Measurements from ENCODE around the gene CFAP92.
"Not testable (repeated sequence)": the region's sequence is repeated elsewhere in the genome, so short reads cannot be mapped to it uniquely, and the experiment has no call there.

The CFAP92 gene

DNA sequence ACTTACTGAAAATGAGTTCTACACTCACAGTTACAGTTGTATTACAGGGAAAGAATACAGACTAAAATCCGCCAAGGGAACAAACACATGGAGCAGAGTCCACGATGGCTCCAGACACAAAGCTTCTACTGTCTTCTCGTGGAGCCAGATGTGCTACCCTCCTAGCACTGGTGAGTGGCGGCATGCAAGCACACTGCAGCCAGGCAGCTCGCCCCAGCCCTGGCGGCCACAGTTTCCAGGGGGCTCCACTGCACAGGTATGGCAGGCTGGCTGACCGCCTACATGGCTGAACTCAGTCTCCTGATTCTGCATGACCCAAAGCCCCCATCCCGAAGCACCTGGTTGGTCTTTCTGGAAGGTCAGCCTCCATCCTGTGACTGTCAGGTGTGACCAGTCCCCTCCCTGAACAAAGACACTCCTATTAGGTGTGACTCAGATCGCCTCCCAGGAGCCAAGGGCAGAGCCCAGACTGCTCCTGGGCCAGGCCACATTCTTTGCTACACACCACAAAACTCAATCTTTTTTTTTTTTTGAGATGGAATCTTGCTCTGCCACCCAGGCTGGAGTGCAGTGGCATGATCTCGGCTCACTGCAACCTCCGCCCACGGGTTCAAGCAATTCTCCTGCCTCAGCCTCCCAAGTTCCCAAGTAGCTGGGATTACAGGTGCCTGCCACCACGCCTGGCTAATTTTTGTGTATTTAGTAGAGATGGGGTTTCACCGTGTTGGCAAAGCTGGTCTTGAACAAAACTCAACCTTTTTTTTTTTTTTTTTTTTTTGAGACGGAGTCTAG is 51.5 kb downstream of the CFAP92 start:
- no peak for FAIRE-seq
- DNase-seq (ENCODE audit: low spot score): no peak

DNA sequence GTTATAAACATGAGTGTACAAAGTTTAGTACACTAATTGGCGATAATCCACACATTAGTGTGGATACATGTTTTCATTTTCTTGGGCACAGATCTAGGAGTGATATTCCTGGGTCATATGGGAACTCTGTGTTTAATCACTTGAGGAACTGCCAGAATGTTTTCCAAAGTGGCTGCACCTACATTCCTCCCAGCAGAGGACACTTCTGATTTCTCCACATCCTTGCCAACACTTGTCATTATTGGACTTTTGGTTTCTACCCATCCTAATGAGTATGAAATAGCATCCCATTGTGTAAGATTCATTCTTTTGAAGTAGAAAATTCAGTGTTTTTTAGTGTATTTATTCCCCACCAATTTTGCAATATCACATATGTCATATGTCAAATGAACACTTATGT is 53.6 kb downstream of the CFAP92 start:
- no peak for DNase-seq (ENCODE audit: low spot score)
- no peak for FAIRE-seq

DNA sequence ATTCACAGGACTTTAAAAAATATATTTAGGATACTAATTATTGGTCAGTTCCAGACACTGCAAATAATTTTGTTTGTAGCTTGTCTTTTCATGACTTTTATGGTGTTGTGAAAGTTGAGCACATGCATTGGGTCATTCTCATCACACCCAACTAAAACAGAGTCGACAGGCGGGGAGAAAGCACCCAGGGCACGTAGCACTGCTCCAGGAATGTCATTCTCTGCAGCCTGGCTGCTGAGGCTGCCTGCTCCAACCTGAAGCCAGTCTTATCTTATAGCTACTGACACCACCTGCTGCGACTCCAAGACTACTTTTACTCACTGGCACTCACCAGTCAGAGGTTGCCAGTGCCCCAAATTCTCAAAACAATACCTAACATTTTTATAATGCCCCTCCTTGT is 57.5 kb downstream of the CFAP92 start:
- no peak for DNase-seq (ENCODE audit: low spot score)
- FAIRE-seq: no peak

DNA sequence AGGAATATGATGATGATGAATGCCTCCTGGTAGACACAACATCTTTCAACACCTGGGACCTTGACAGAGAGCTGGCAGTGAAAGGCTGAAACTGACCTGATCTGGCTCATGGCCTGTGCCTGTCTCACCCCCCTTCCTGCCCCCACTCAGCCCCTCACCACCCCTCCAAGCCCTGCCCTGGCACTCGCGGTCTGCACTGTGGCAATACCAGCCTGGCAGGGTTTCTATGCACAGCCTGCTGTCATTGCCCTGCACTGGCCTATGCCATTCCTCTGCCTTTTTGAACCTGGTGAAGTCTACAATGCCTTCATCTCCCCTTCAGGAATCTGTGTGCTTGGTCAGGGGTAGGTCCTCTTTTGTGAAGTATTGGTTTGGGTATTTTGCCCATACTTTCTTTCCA is 58.0 kb downstream of the CFAP92 start:
- no peak for DNase-seq (ENCODE audit: low spot score)
- no peak for FAIRE-seq

DNA sequence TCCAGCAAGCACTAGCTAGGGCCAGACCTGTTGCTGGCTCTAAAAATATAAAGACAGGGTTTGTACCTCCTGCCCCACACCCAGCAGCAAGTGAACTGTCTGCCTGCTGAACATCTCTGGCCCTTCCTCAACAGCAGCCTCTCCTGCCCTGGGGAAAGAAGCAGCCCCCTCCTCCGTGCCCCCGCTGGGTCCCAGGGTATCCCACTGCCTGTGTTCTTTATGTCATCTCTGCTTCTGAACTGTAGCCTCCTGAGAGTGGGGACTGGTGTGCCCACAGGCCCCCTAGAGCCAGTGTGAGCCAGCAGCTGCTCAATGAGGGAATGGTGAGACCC is 60.0 kb downstream of the CFAP92 start:
- FAIRE-seq (no peak), DNase-seq (ENCODE audit: low spot score) (no peak)

DNA sequence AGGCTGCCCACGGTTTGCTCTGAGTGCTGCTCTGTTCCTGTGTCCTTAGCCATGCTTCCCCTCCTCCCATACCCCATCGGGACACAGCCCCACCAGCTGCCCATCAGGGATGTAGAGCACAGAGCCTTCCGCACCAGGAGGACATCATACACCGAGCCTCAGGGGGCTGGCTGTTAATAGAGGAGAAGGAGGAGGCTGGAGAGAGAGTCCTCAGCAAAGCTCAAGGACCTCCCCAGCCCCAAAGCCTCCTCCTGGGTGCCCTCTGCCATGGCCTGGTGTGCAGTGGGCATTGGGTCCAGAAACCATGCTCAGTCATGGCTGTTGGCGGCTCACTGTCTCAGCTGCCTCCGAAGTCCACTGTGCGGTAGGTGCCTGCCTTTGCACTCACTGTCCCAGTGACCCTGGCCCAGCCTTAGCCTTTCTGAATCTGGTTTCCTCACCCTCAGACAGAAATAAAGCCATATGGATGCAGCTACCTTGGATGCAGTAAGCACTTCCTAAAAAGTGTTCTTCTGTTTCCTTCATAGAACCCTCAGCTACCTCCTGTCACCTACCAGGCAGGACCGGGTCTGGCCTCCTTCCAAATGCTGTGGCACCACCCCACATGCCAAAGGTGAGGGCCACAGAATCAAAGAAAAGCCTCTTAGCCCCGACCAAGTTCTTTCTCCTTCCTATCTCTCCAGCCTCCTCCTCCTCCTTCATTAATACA is 60.5 kb downstream of the CFAP92 start:
- FAIRE-seq (no peak), DNase-seq (ENCODE audit: low spot score) (no peak)

DNA sequence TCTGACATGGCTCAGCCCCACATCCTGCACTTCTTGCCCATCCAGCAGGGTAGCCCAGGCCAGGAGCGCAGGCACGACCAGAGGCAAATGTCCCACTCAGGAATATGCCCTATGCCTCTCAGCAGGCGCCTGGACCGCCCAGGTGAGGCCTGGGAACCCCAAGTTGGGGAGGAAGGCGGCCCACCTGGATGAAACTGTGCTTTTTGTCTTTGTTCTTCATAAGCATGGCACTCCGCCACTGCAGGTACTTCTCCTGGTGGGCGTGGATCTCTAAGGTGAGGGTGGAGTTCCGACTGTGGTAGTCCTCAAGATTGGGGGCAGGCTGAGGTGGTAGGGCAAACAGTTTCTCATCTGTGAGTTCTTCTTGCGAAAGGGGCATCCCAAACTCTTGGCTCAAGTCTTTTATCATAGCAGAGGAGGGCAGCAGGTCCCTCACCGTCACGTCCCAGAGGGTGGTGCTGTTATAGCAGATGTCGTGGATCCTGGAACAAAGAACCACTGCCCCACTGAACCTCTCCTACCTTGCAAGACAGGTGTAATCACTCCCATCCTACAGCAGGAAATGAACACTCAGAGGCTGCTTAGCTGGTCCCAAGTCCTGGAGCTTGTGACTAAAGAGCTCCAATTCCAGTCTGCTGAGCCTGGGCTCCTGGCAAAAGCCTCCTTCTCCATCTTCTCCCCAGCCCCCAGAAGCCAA is 61.2 kb downstream of the CFAP92 start:
- FAIRE-seq (no peak), DNase-seq (ENCODE audit: low spot score) (no peak)

DNA sequence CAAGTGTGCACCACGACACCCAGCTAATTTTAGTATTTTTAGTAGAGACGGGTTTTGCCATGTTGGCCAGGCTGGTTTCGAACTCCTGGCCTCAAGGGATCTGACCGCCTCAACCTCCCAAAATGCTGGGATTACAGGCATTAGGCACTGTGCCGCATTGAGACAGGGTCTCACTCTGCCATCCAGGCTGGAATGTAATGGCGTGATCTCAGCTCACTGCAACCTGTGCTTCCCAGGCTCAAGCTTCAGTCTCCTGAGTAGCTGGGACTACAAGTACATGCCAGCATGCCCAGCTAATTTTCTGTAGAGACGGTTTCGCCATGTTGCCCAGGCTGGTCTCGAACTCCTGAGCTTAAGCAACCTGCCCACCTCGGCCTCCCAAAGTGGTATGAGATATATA is 62.8 kb downstream of the CFAP92 start:
- DNase-seq (ENCODE audit: low spot score) (no peak), FAIRE-seq (no peak)

DNA sequence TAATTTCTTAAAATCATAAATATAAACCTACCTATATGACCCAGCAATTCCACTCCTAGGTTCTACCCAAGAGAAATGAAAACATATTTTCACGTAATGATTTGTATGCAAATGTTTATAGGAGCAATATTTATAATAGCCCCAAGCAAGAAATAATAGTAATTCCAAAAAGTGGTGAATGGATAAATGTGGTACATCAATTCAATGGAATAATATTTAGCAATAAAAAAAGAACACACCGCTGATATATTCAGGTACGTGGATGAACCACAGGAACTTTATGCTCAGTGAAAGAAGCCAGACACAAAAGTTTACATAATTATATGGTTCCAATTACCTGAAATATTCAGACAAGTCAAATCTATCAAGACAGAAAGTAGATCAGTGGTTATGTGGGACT is 64.5 kb downstream of the CFAP92 start:
- FAIRE-seq (no peak), DNase-seq (ENCODE audit: low spot score) (no peak)

DNA sequence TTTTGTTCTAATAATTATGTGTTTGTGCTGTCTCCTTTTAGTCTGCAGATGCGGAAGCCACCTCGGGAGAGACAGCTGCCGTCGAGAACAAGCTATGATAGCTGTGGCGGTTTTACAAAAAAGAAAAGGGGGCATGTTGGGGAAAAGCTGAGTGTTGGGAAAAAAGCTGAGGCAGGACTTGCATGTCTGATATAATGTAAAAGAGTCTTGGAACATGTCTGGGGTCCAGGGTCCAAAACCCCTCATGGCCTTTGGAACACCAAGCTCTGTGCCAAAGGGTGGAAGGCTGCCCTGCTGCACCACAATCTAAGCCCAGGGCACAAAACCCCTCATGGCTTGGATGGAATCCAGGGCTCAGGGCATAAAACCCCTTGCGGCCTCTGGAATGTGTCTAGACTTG is 69.9 kb downstream of the CFAP92 start:
- FAIRE-seq; DNase-seq (ENCODE audit: low spot score): not testable (repeated sequence)

DNA sequence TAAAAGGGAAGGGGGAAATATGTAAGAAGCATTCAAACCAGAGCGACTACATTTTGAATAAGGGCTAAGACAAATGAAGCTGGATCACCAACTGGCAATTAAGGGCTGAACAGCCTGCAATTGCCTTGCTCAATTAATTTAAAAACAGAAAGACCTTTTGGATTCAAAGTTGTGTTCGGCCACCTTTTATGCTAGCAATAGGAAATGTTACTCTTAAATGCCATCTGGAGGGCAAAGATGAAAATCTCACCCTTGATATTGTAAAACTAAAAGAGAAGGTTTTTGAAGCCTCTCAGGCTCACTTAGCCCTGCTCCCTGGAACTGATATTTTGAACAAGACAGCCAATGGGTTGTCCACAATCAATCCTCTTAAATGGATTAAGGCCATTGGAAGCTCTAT is 70.3 kb downstream of the CFAP92 start:
- DNase-seq (ENCODE audit: low spot score): no peak
- no peak for FAIRE-seq

DNA sequence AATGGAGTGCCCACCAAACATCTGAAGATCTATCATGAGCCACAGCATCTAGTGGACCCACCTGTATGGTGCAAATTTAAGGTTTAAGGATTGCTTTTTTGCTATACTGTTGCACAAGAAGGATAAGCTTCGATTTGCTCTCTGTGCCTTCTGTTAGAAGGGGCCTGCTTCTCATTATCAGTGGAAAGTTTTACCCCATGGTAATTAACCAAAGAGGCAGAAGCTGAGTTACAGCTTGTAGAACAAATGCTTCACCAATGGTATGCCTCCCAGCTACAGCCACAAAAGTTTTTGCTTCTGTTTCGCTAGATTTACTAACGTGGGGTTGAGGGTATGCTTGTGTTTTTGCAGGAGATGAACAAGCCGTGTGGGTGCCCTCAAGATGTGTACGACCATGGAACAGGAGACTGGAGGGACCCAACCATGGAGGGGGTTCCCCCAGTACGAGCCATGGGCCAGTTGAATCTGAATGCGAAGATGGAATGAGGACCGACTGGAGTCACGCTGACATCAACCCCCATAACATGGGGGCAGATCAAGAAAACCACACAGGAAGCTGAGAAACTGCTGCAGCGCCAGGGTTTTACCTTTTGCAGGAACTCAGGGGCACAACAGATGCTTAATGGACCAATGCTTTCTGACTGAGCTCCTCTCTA is 70.9 kb downstream of the CFAP92 start:
- FAIRE-seq (no peak), DNase-seq (ENCODE audit: low spot score) (no peak)

DNA sequence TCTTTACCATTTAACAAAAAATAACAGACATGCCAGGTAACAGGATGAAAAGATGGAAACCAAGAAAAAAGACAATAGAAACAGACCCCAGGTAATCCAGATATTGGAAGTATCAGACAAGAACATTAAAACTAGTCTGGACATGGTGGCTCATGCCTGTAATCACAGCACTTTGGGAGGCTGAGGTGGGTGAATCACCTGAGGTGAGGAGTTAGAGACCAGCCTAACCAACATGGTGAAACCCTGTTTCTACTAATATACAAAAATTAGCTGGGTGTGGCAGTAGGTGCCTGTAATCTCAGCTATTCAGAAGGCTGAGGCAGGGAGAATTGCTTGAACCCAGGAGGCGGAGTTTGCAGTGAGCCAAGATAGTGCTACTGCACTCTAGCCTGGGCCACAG is 73.9 kb downstream of the CFAP92 start:
- FAIRE-seq: no peak

DNA sequence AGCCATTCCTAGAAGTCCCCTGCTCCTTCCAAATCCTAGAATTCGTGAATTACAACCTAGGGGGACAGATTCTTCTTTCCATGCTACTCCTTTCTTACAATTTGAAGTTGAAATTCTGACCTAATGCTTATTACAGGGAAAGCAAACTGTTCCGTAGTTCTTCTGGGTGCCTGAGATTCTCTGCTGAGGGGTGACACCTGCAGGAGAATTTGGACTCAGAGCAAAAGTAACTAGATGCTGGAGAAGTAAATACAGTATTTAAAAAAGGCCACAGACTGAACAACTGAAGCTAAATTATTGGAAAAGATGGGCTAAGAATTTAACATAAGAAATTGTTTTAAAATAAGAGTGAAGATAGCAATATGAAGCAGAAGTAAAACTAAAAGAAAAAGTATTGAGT is 76.6 kb downstream of the CFAP92 start:
- FAIRE-seq: no peak
- DNase-seq (ENCODE audit: low spot score): no peak

More for the DNA sequence above, 73.9 kb downstream of the CFAP92 start:
- DNase-seq (ENCODE audit: low spot score): no peak

DNA sequence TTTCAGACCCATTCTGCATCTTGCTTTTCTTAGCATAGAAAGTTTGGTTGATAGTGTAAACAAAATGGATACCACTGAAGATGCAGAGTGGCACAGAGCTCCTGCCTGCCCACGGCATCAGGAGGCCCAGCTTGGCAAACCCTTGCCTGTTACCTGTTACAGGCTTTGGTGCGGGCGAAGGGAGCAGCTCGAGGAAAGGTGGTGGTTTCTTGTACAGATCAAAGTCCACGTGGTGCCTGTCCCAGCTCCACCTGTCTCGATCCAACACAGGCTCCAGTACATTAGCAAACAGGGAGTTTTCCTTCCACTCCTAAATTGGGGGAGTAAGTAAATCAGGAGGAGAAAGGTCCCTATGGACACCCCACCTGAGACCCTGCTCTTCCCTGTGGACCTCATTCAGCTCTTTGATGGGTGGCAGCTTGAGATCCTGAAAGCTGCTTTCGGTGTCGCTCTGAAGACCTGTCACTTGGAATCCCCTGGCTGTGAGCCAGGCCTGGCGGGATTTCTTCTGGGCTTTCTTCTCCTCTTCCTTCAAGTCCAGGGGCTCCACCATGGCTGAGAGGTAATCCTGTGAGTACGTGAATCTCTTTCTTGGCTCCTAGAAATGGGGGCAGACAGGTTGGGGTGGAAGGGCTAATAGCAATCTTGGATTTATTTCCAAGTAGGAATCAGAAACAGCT is 78.8 kb downstream of the CFAP92 start:
- FAIRE-seq (no peak), DNase-seq (ENCODE audit: low spot score) (no peak)

DNA sequence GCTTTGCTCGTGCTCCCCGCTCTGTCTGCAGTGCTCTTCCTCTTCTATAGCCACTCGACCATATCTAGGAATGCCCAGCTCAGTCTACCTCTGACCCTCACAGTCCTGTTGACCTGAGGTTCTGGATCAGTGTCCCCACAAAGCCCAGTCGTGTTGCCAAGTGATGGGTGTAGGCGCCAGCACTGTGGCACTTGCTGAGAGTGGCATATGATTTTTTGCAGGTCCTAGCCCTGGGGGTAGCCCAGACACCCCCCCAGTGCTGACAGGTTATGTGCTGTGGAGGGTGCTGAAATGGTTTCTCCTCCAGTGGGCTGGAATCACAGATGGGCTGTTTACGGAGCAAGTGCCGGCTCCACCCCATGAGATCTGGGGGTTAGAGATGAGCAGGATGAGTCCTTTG is 82.0 kb downstream of the CFAP92 start:
- FAIRE-seq (no peak), DNase-seq (ENCODE audit: low spot score) (no peak)

DNA sequence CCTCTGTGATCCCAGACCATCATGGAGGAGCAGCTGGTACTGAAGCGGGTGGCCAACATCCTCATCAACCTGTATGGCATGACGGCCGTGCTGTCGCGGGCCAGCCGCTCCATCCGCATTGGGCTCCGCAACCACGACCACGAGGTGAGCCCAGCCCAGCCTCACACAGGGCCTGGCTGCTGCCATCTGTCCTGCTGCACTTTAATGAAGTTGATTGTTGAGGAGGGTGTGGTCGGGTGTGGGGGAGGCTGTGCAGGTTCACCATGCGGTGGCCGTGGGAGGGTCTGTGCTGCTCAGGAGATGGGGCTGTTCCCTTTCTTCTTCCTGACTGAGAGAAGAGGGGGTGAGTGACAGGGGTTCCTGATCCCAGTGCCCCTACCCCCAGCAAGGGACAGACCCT is 83.9 kb downstream of the CFAP92 start:
- FAIRE-seq: no peak
- no peak for DNase-seq (ENCODE audit: low spot score)

DNA sequence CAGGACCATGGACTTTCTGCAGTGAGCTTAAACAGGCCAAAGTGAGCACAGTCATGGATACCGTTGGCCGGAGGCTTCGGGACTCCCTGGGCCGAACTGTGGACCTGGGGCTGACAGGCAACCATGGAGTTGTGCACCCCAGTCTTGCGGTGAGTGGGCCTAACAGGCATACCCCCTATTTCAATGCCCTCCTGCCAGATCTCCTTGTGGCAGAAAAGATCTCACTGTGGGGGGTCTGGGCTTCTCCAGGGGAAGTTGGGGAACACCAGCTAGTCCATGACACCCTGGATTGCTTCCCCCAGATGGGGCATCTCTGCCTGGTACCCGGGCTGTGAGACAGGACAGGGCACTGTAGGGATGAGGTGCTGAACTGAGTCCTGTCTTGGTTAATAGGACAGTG is 84.9 kb downstream of the CFAP92 start:
- no peak for FAIRE-seq

DNA sequence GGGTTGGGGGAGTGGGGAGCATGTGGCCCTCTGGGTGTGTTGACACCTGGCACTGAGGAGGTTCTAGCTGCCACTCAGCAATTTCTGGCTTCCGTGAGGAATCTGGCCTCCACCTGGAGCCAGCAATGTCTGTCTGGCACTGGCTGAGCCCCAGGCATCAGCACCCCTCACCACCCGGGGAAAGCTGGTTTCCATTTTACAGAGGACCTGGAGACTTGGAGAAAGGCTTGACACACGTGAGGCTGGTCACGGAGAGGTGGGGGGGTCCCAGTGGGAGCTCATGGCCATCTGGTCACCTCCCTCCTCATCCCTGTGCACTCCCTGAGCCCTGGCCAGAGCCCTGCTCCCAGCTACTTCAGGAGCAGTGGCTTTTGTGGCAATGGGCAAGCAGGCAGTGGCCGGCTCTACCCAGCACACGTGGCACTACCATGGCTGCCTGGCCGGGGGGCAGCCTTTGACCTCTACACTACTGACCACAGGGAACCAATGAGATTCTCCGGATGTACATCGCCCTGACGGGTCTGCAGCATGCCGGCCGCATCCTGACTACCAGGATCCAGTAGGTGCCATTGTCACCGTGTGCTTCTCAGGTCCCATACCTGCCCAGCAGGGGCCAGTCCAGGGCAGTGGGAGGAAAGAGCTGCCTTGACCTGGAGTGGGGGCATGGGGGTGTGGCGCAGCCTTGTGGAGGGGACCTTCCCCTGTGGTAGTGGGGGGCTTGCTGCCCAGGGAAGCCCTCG is 86.0 kb downstream of the CFAP92 start:
- FAIRE-seq (no peak), DNase-seq (ENCODE audit: low spot score) (no peak)

More for the DNA sequence above, 84.9 kb downstream of the CFAP92 start:
- DNase-seq (ENCODE audit: low spot score): no peak

DNA sequence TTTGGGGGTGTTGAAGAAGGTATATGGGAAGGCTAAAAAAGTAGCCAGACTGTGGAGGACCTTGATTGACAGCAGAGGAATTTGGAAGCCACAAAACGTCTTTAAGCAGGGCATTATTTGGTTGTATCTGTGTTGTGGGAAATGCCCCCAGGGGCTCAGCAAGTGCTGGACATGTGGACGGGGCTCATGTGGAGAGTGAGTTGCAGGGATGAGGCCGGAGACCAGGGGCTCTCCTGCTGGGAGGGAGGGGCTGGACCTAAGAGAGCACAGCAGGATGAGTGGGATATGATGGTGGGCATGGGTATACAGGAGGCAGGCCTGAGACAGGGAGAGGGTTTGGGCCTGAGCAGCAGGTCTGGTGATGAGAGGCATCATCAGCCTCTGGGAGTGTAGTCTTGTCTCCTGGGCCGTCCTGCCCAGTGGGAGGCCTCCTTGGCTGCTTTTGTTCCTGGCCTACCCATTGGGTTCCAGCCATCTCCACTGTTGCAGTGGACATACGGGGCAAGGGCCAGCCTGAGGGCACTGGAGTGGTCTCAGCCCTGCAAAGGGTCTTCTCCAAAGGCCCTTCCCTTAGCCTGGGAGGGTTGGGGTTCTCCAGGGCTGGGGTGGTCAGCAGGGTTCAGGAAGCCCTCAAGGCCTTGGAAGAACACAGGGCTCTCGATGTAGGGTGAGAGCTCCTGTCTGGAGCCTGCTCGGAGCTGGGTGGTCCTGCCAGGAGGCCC is 86.9 kb downstream of the CFAP92 start:
- DNase-seq (ENCODE audit: low spot score) (no peak), FAIRE-seq (no peak)

Data from RCC 7860 (cell line).